ENCODE results near the gene BABAM2. TPM values are rescaled to one million over a fixed set of nuclear protein-coding genes. Genes with fewer than 3 reads are reported as not detected.

The BABAM2 gene
- total RNA-seq, 2 donors from 2014 or later, result 32.2 to 33.5 TPM

GRCh38 chr2:28343184-28343942 is 452.8 kb downstream of the BABAM2 start:
- no peaks in the 10 kb centered on the region for H3K27me3 ChIP-seq
- TF ChIP-seq, protein P1, sequence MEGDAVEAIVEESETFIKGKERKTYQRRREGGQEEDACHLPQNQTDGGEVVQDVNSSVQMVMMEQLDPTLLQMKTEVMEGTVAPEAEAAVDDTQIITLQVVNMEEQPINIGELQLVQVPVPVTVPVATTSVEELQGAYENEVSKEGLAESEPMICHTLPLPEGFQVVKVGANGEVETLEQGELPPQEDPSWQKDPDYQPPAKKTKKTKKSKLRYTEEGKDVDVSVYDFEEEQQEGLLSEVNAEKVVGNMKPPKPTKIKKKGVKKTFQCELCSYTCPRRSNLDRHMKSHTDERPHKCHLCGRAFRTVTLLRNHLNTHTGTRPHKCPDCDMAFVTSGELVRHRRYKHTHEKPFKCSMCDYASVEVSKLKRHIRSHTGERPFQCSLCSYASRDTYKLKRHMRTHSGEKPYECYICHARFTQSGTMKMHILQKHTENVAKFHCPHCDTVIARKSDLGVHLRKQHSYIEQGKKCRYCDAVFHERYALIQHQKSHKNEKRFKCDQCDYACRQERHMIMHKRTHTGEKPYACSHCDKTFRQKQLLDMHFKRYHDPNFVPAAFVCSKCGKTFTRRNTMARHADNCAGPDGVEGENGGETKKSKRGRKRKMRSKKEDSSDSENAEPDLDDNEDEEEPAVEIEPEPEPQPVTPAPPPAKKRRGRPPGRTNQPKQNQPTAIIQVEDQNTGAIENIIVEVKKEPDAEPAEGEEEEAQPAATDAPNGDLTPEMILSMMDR (IDR thresholded peaks at IDR 0.05), result no peak
- H3K9me3 ChIP-seq, result no peaks in the 10 kb centered on the region
- no peak overlapping the region for H3K9ac ChIP-seq (ENCODE audit: low read depth in 2 of 2, low read length in 2 of 2)
- no peaks in the 10 kb centered on the region for H3K36me3 ChIP-seq
- intact Hi-C loops (cut with DNase I), result no loop called here
- no peak for DNase-seq
- peak overlapping the region; percentile 60 for H3K27ac ChIP-seq
- H3K4me1 ChIP-seq, result no peaks in the 10 kb centered on the region
- H3K4me3 ChIP-seq, result no peak overlapping the region

DNA sequence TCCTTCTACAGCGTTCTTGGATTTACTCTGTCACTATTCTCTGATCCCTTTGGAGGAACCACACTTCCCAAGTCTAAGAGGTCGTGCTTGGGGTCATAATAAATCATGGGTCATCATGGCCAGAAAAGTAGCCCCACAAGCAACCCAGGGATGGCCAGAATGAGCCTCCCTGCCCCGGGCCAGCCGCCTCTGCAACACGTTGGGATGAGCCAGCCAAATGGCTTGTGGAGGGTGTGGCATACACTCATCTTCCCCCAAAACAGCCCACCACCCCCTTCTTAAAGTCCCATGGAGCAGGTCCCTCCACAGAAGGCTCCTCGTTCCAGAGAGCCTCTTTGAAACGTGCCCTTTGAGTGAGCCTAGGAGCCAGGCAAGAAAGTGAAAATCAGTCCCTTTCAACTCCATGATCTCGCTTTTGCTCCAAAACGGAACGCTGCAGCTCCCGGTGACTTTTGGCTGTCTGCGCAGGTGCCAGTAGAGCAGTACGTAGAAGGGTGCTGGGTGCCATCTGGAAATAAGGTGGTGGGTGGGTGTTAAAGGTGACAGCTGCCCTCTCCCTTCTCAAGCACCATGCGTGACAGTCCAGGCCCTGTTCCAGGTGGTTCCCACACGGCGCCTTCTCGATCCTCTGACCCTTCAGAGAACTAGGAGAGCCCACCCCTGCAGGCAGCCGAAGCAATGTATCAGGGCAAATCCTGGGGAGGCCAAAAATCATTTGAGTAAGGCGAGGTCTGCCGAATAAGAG is 453.6 kb downstream of the BABAM2 start:
- no peak for DNase-seq
- no peaks in the 10 kb centered on the region for H3K36me3 ChIP-seq
- H3K27me3 ChIP-seq, result no peaks in the 10 kb centered on the region
- H3K4me3 ChIP-seq, result no peak overlapping the region
- no peak overlapping the region for H3K27ac ChIP-seq
- TF ChIP-seq, protein P1 (IDR thresholded peaks at IDR 0.05), result no peak
- no peaks in the 10 kb centered on the region for H3K9me3 ChIP-seq
- intact Hi-C loops (cut with DNase I), result no loop called here
- no peaks in the 10 kb centered on the region for H3K4me1 ChIP-seq
- no peak overlapping the region for H3K9ac ChIP-seq (ENCODE audit: low read depth in 2 of 2, low read length in 2 of 2)

DNA sequence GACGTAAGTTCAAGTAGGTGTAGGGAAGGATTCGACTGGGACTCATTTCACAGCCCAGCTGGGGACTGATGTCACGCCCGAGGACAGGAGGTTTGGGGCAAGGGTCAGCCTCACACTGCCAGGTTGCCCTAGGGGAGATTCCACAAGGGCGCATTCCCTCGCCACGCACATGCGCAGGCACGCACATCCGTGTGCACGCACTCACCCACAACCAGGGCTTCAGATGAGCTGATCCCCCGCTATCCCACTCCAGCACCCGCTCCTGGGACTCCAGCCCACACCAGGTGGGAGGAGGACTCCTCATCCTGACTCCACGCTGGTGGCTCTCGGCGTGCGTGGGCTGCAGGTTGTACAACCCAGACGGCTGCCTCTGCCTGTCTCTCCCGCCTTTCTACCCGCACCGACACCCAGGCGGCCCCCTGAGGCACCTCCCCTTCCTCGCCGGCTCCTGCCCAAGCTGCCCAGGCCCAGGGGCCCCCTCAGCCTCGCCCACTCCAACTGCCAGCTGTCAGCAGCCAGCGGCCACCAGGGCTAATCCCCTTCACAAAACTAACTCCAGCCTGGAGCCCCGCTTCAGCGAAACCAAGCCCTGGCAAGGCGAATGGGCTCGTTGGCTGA is 454.3 kb downstream of the BABAM2 start:
- no peaks in the 10 kb centered on the region for H3K9me3 ChIP-seq
- H3K4me3 ChIP-seq, result no peak overlapping the region
- no peak overlapping the region for H3K9ac ChIP-seq (ENCODE audit: low read depth in 2 of 2, low read length in 2 of 2)
- TF ChIP-seq, protein P1 (IDR thresholded peaks at IDR 0.05), result no peak
- no peak overlapping the region for H3K27ac ChIP-seq
- H3K36me3 ChIP-seq, result no peaks in the 10 kb centered on the region
- no peaks in the 10 kb centered on the region for H3K27me3 ChIP-seq
- intact Hi-C loops (cut with DNase I), result no loop called here
- no peak for DNase-seq
- no peaks in the 10 kb centered on the region for H3K4me1 ChIP-seq

GRCh38 chr2:28345619-28346018 is 455.1 kb downstream of the BABAM2 start:
- no peak overlapping the region for H3K9ac ChIP-seq (ENCODE audit: low read depth in 2 of 2, low read length in 2 of 2)
- no peak for DNase-seq

DNA sequence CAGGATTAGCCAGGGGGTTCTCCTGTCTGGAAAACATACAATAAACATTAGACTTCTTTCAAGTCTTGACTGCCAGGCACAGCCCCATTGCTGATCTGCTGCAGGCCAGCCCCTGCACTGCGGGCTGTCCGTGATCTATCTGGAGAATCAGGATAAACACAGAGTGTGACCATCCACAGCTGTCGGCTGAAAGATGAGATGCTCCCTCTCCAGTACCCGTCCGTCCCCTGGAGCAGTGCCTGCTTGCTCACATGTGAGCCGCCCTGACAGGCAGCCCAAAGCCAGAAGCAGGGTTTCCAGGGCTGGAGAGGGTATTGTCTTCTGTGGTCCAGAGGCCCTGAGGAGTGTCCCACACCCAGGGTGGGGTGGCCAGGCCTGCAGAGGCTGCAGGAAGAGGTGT is 456.1 kb downstream of the BABAM2 start:
- no peak overlapping the region for H3K27ac ChIP-seq
- DNase-seq, result peak; percentile 58
- TF ChIP-seq, protein P1 (IDR thresholded peaks at IDR 0.05), result no peak

More at GRCh38 chr2:28345619-28346018, 455.1 kb downstream of the BABAM2 start:
- Histone ChIP-seq H3K9me3 (no peaks in the 10 kb centered on the region), H3K4me3 (no peak overlapping the region), H3K36me3 (no peaks in the 10 kb centered on the region), H3K4me1 (no peaks in the 10 kb centered on the region), H3K27ac (no peak overlapping the region), H3K27me3 (no peaks in the 10 kb centered on the region)
- TF ChIP-seq, protein P1 (IDR thresholded peaks at IDR 0.05), result no peak
- intact Hi-C loops (cut with DNase I), result no loop called here

More for the DNA sequence above, 456.1 kb downstream of the BABAM2 start:
- Histone ChIP-seq H3K9me3 (no peaks in the 10 kb centered on the region), H3K36me3 (no peaks in the 10 kb centered on the region), H3K9ac (ENCODE audit: low read depth in 2 of 2, low read length in 2 of 2) (no peak overlapping the region), H3K27me3 (no peaks in the 10 kb centered on the region), H3K4me3 (no peak overlapping the region), H3K4me1 (no peaks in the 10 kb centered on the region)
- intact Hi-C loops (cut with DNase I), result no loop called here
